ENCODE measurements around the gene MYOM1.

MYOM1 gene

GRCh38 chr18:3115447-3116030, 104.2 kb downstream of the MYOM1 start:
- DNase-seq (ENCODE audit: low read depth): no peak
- in situ Hi-C loops (cut with HindIII; ENCODE audit: low sequenced_read_pairs): no loop called here

GRCh38 chr18:3114451-3114850, 105.3 kb downstream of the MYOM1 start:
- no peak for TF ChIP-seq CTCF (IDR thresholded peaks at IDR 0.05; ENCODE audit: low read depth, low read length, missing control alignments)
- DNase-seq (ENCODE audit: low read depth): no peak

More at GRCh38 chr18:3115447-3116030, 104.2 kb downstream of the MYOM1 start:
- TF ChIP-seq CTCF (IDR thresholded peaks at IDR 0.05; ENCODE audit: low read depth, low read length, missing control alignments): no peak
- H3K4me3 ChIP-seq (ENCODE audit: low read depth, low read length): no peak overlapping the region

GRCh38 chr18:3114026-3114425, 105.7 kb downstream of the MYOM1 start:
- TF ChIP-seq CTCF (IDR thresholded peaks at IDR 0.05; ENCODE audit: low read depth, low read length, missing control alignments): no peak
- no peak overlapping the region for H3K4me3 ChIP-seq (ENCODE audit: low read depth, low read length)
- no peak for DNase-seq (ENCODE audit: low read depth)
- in situ Hi-C loops (cut with HindIII; ENCODE audit: low sequenced_read_pairs): no loop called here

More at GRCh38 chr18:3114451-3114850, 105.3 kb downstream of the MYOM1 start:
- in situ Hi-C loops (cut with HindIII; ENCODE audit: low sequenced_read_pairs): no loop called here
- no peak overlapping the region for H3K4me3 ChIP-seq (ENCODE audit: low read depth, low read length)

GRCh38 chr18:3111523-3112240, 108.1 kb downstream of the MYOM1 start:
- in situ Hi-C loops (cut with HindIII; ENCODE audit: low sequenced_read_pairs): no loop called here
- H3K4me3 ChIP-seq (ENCODE audit: low read depth, low read length): no peak overlapping the region
- no peak for TF ChIP-seq CTCF (IDR thresholded peaks at IDR 0.05; ENCODE audit: low read depth, low read length, missing control alignments)
- DNase-seq (ENCODE audit: low read depth): no peak

- in situ Hi-C loops (cut with HindIII; ENCODE audit: low sequenced_read_pairs): no loop called here
- no peak overlapping the region for H3K4me3 ChIP-seq (ENCODE audit: low read depth, low read length)
- no peak for DNase-seq (ENCODE audit: low read depth)
Observed at GRCh38 chr18:3110034-3110752, 109.6 kb downstream of the MYOM1 start.

More at GRCh38 chr18:3110034-3110752, 109.6 kb downstream of the MYOM1 start:
- TF ChIP-seq CTCF (IDR thresholded peaks at IDR 0.05; ENCODE audit: low read depth, low read length, missing control alignments): no peak
